Lung (tissue), 12 donors: ENCODE measurements around the gene MED8. TPM values are rescaled to one million over a fixed set of nuclear protein-coding genes. Genes with fewer than 3 reads are reported as not detected.
A peak's percentile ranks its signal among the peaks of the same experiment; 100 is the strongest.

Experiments used
- ATAC-seq: fragments of 200-7000 bp; cut with Tn5 transposase; one replicate; pipeline ENCODE4 v1.9.1; 2020; ENCODE audit warnings: moderate number of reproducible peaks; ENCODE audit not compliant: insufficient read depth, low FRiP score
- DNase-seq, 3 donors: peaks; one replicate each; pipeline ENCODE4 v3.0.0-alpha.2; 2013 to 2017
- H3K27ac ChIP-seq, 2 donors: one replicate each; pipeline ENCODE4 v1.5.1; 2013; ENCODE audit warnings: mild to moderate bottlenecking in 2 of 2, moderate library complexity in 2 of 2, control low read depth in 1 of 2, inconsistent platforms in 1 of 2, low read depth in 1 of 2, low read length in 1 of 2
- H3K27me3 ChIP-seq, 3 donors: one replicate each; pipeline ENCODE4 v1.5.1; 2013; ENCODE audit warnings: low read length in 2 of 3; ENCODE audit not compliant: control insufficient read depth in 3 of 3, insufficient read depth in 3 of 3
- H3K36me3 ChIP-seq, 4 donors: one replicate each; pipeline ENCODE4 v1.5.1; 2013; ENCODE audit warnings: low read length in 4 of 4, mild to moderate bottlenecking in 1 of 4, moderate library complexity in 1 of 4; ENCODE audit not compliant: control insufficient read depth in 4 of 4, insufficient read depth in 4 of 4
- H3K4me1 ChIP-seq, 5 donors: one replicate each; pipeline ENCODE4 v1.5.1; 2013; ENCODE audit warnings: low read length in 5 of 5, mild to moderate bottlenecking in 2 of 5, moderate library complexity in 1 of 5; ENCODE audit not compliant: control insufficient read depth in 5 of 5, insufficient read depth in 5 of 5
- H3K4me3 ChIP-seq: one replicate; pipeline ENCODE4 v1.5.1; 2013; ENCODE audit warnings: mild to moderate bottlenecking, control low read depth, moderate library complexity
- H3K9ac ChIP-seq, 2 donors: one replicate each; pipeline ENCODE4 v1.5.1; 2013; ENCODE audit warnings: low read length in 2 of 2, control low read depth in 1 of 2; ENCODE audit not compliant: insufficient read depth in 1 of 2
- H3K9me3 ChIP-seq, 4 donors: one replicate each; pipeline ENCODE4 v1.5.1; 2013; ENCODE audit warnings: low read length in 3 of 4, mild to moderate bottlenecking in 1 of 4, moderate library complexity in 1 of 4; ENCODE audit not compliant: control insufficient read depth in 4 of 4, insufficient read depth in 3 of 4
- WGBS, 2 donors: extraction: QIAGEN DNeasy Blood & Tissue Kit; methylation state at CpG; one replicate each; pipeline ENCODE4 v1.1.7; 2013; 5-methylcytosine and 5-hydroxymethylcytosine counted together
- polyA plus RNA-seq, 2 donors: library from polyadenylated mRNA; stranded (reverse); fragments of 200-250 nt; gene quantifications; one replicate each; pipeline ENCODE4 v1.2.1, GENCODE V29; 2013
- total RNA-seq, 2 donors: library from RNA; depleted of rRNA in 1 of 2; stranded (reverse); fragments of >200 nt in 1 of 2; gene quantifications; one replicate each; pipeline ENCODE4 v1.2.1, GENCODE V29; 2014 to 2021
- TF ChIP-seq, protein P1 (sequence below): IDR thresholded peaks from 2 replicates; pipeline ENCODE4 v1.5.1; 2012; ENCODE audit warnings: mild to moderate bottlenecking; ENCODE audit errors: control extremely low read depth, extremely low read depth
- donor health status: control.
- donor health status: control.
- donor health status: Bipolar disorder and iron deficiency.
- donor health status: healthy.
- donor health status: DM: yes; HTN: yes; CAD: no.

The MED8 gene
- total and polyA plus RNA-seq, 4 donors = 35.5 to 45.1 (median 40.1) TPM

DNA sequence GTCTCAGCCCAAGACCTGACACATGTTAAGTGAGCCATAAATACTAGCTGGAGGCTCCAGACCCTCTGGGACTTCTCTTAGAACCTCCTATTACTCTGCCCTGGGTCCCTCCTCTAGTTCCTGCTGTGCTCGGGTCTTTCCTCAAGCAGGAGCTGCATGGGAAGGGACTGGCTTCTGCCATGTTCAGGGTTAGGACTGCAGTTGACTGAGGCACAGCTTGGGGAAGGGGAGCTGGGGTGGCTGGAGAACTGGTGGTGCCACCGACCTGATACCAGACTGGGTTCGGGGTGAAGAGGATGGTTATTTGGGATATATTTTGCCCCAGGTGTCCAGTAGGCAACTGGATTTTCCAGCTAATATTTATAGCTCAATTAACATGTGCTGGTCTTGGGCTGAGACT lies 48.4 kb upstream of the MED8 start:
- DNase-seq = no peak
- Histone ChIP-seq H3K36me3 (peaks cover 8 to 59% (median 43%) of the 10 kb centered on the region in 4 donors), H3K27me3 (no peaks in the 10 kb centered on the region), H3K27ac (no peak overlapping the region), H3K9me3 (no peaks in the 10 kb centered on the region), H3K9ac (no peak overlapping the region), H3K4me3 (no peak overlapping the region), H3K4me1 (peaks cover 0 to 4% (median 0%) of the 10 kb centered on the region in 5 donors)
- no peak for ATAC-seq
- WGBS, 2 donors = 93 to 98% methylated on average over 3 of the region's 3 CpGs
- TF ChIP-seq, protein P1, sequence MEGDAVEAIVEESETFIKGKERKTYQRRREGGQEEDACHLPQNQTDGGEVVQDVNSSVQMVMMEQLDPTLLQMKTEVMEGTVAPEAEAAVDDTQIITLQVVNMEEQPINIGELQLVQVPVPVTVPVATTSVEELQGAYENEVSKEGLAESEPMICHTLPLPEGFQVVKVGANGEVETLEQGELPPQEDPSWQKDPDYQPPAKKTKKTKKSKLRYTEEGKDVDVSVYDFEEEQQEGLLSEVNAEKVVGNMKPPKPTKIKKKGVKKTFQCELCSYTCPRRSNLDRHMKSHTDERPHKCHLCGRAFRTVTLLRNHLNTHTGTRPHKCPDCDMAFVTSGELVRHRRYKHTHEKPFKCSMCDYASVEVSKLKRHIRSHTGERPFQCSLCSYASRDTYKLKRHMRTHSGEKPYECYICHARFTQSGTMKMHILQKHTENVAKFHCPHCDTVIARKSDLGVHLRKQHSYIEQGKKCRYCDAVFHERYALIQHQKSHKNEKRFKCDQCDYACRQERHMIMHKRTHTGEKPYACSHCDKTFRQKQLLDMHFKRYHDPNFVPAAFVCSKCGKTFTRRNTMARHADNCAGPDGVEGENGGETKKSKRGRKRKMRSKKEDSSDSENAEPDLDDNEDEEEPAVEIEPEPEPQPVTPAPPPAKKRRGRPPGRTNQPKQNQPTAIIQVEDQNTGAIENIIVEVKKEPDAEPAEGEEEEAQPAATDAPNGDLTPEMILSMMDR = no peak

DNA sequence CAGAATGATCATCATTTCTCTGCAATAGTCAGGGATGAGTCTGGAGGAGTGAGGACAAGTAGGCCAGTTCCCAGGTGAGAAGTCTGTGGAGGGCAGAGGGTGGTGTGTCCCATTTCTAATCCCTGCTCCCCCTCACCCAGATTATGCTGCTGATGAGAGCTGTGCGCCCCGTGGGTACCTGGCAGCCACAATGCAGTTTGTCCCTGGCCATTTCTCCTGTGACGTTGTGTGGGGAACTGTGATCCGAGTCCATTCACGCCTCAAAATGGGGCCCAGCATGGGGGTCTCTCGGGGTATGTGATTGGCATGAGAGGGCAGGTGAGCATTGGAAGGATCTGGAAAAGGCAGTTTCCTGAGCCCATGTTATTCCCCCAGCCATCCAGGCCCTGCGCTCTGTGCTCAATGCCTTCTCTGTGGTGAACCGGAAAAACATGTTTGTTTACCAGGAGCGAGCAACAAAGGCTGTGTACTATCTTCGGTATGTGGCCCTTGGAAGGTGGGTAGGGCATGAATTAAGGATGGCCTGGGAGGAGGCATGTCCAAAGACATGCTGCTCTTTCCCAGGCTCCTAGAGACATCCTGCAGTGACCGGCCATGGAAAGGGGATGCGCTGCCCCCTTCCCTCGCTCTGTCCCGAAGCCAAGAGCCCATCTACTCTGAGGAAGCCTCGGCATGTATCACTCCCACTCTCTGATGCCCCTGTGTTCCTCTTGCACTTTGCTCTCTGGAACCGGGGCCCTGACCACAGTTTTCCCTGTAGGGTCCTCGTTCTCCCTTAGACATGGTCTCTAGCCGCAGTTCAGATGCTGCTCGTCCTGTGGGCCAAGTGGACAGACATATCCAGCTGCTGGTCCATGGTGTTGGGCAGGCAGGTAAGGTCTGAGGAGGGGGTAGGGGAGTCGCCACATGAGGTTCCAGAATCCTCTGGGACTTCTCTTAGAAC lies 47.7 kb upstream of the MED8 start:
- H3K27ac ChIP-seq = no peak overlapping the region
- TF ChIP-seq, protein P1 = no peak
- H3K27me3 ChIP-seq = no peaks in the 10 kb centered on the region
- no peak overlapping the region for H3K9ac ChIP-seq
- ATAC-seq (no peak), DNase-seq (peak in 1 of 3 donors; percentile 3)
- peaks cover 0 to 4% (median 0%) of the 10 kb centered on the region in 5 donors for H3K4me1 ChIP-seq
- H3K9me3 ChIP-seq = no peaks in the 10 kb centered on the region
- WGBS, 2 donors = 93 to 94% methylated on average over 20 of the region's 20 CpGs
- no peak overlapping the region for H3K4me3 ChIP-seq
- H3K36me3 ChIP-seq = peaks cover 8 to 60% (median 43%) of the 10 kb centered on the region in 4 donors

DNA sequence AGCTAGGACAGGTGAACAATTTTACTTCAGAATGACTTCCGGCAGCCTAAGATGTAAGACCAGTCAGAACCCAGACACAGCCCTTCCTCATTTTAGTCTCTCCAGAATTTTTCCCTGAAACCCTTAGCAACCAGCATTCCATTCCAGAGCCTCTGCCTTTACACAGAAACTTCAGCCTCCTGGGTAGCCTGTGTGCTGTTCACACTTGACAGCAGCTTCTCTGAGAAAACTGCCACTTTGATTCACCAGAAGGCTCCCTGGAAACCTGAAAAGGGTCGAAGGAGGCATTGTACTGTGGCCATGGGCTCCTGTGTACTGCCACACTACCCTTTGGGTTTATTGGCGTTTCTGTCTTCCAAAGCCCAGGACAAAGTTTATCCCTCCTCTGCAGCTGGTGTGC lies 46.8 kb upstream of the MED8 start:
- TF ChIP-seq, protein P1 = no peak
- Histone ChIP-seq H3K9ac (no peak overlapping the region), H3K9me3 (no peaks in the 10 kb centered on the region), H3K36me3 (peaks cover 14 to 60% (median 45%) of the 10 kb centered on the region in 4 donors), H3K4me3 (no peak overlapping the region), H3K27me3 (no peaks in the 10 kb centered on the region), H3K27ac (no peak overlapping the region), H3K4me1 (peaks cover 0 to 4% (median 0%) of the 10 kb centered on the region in 5 donors)
- no peak for DNase-seq
- WGBS, 2 donors = 86 to 92% methylated on average over 3 of the region's 3 CpGs
- no peak for ATAC-seq
